ENCODE results near the gene DHRS9.

The DHRS9 gene

GRCh38 chr2:169116327-169116726 is 47.0 kb downstream of the DHRS9 start:
- H3K4me3 ChIP-seq (ENCODE audit: low read depth, low read length): no peak overlapping the region
- no peak for TF ChIP-seq CTCF (IDR thresholded peaks at IDR 0.05; ENCODE audit: borderline replicate concordance, insufficient read depth, low read depth, low read length)

GRCh38 chr2:169116993-169117392 is 47.6 kb downstream of the DHRS9 start:
- H3K4me3 ChIP-seq (ENCODE audit: low read depth, low read length): no peak overlapping the region
- TF ChIP-seq CTCF (IDR thresholded peaks at IDR 0.05; ENCODE audit: borderline replicate concordance, insufficient read depth, low read depth, low read length): no peak

- TF ChIP-seq CTCF (IDR thresholded peaks at IDR 0.05; ENCODE audit: borderline replicate concordance, insufficient read depth, low read depth, low read length): no peak
- H3K4me3 ChIP-seq (ENCODE audit: low read depth, low read length): no peak overlapping the region
Measured at GRCh38 chr2:169118060-169118459, 48.7 kb downstream of the DHRS9 start.

GRCh38 chr2:169119123-169119760 is 49.9 kb downstream of the DHRS9 start:
- no peak for TF ChIP-seq CTCF (IDR thresholded peaks at IDR 0.05; ENCODE audit: borderline replicate concordance, insufficient read depth, low read depth, low read length)

GRCh38 chr2:169119851-169120250 is 50.5 kb downstream of the DHRS9 start:
- no peak overlapping the region for H3K4me3 ChIP-seq (ENCODE audit: low read depth, low read length)
- TF ChIP-seq CTCF (IDR thresholded peaks at IDR 0.05; ENCODE audit: borderline replicate concordance, insufficient read depth, low read depth, low read length): no peak

More at GRCh38 chr2:169119123-169119760, 49.9 kb downstream of the DHRS9 start:
- no peak overlapping the region for H3K4me3 ChIP-seq (ENCODE audit: low read depth, low read length)

- H3K4me3 ChIP-seq (ENCODE audit: low read depth, low read length): no peak overlapping the region
- no peak for TF ChIP-seq CTCF (IDR thresholded peaks at IDR 0.05; ENCODE audit: borderline replicate concordance, insufficient read depth, low read depth, low read length)
Measured at GRCh38 chr2:169129703-169130243, 60.4 kb downstream of the DHRS9 start.
